HCT116 (cell line): Measurements from ENCODE around the gene PNPLA8. TPM values are rescaled to one million over a fixed set of nuclear protein-coding genes. Genes with fewer than 3 reads are reported as not detected.

ENCODE experiments used
- ATAC-seq: fragments of 200-7000 bp; cut with Tn5 transposase; 2 replicates; pipeline ENCODE4 v1.9.1; 2020; ENCODE audit warnings: mild to moderate bottlenecking, moderate library complexity
- BruUV-seq: library from RNA; stranded (reverse); fragments of 400-500 nt; replicated peaks from 2 replicates; lab custom pipeline; 2021; lab: Mats Ljungman, UMichigan
- CTCF ChIA-PET: fragments of 300-600 bp; sonication (Branson Sonifier 250); formaldehyde crosslinking; loops from one replicate; lab custom pipeline; 2021; ENCODE audit warnings: antibody characterized with exemption; lab: Charles Lee
- POLR2A ChIA-PET: fragments of 300-600, 350-600 bp; sonication (Branson Sonifier 250); formaldehyde crosslinking; loops from one replicate; lab custom pipeline; 2021; ENCODE audit warnings: antibody characterized with exemption; lab: Charles Lee
- RAD21 ChIA-PET, 2 experiments: fragments of 300-600 bp; sonication (Branson Sonifier 250); formaldehyde crosslinking; loops; one replicate each; lab custom pipeline; 2023; ENCODE audit warnings: low total read pairs in 2 of 2; ENCODE audit not compliant: uncharacterized antibody in 2 of 2, unreplicated experiment in 2 of 2, low non-redundant PET in 1 of 2; lab: Charles Lee
- DNase-seq: peaks from one replicate; pipeline ENCODE4 v3.0.0-alpha.2; 2010; ENCODE audit warnings: low read depth, low spot score
- H2AFZ ChIP-seq: fragments of 200-600 bp; shearing (Covaris generic), sonication (generic); 2 replicates; pipeline ENCODE4 v1.6.1; 2017; ENCODE audit warnings: low read depth, mixed run types, mixed read lengths, antibody characterized with exemption, low read length; ENCODE audit not compliant: poor library complexity, severe bottlenecking
- H3K27ac ChIP-seq: 2 replicates; pipeline ENCODE4 v1.5.1; 2012; ENCODE audit warnings: low read depth, low read length
- H3K27me3 ChIP-seq: fragments of 200-600 bp; sonication (generic); 2 replicates; pipeline ENCODE4 v1.6.1; 2016; ENCODE audit warnings: mixed run types, low read length, mixed read lengths; ENCODE audit not compliant: insufficient read depth
- H3K36me3 ChIP-seq, 2 experiments: fragments of 200-500 bp in 1 of 2; fragments of 200-600 bp in 1 of 2; sonication (Bioruptor generic) in 1 of 2; sonication (generic) in 1 of 2; 2 replicates each; pipeline versions ENCODE4 v1.5.1 to v1.6.1; 2014 to 2016; ENCODE audit warnings: low read length in 2 of 2, inconsistent platforms in 1 of 2, mixed read lengths in 1 of 2, mixed run types in 1 of 2; ENCODE audit not compliant: insufficient read depth in 2 of 2, control insufficient read depth in 1 of 2
- H3K4me1 ChIP-seq, 2 experiments: fragments of 200-600 bp in 1 of 2; sonication (generic) in 1 of 2; 2 replicates each; pipeline versions ENCODE4 v1.5.1 to v1.6.1; 2012 to 2017; ENCODE audit warnings: low read length in 2 of 2, inconsistent platforms in 1 of 2, mild to moderate bottlenecking in 1 of 2, mixed read lengths in 1 of 2, mixed run types in 1 of 2, moderate library complexity in 1 of 2; ENCODE audit not compliant: insufficient read depth in 2 of 2, control insufficient read depth in 1 of 2
- H3K4me2 ChIP-seq: fragments of 200-600 bp; sonication (generic); 2 replicates; pipeline ENCODE4 v1.6.1; 2017; ENCODE audit warnings: mixed run types, low read length, mixed read lengths
- H3K4me3 ChIP-seq, 2 experiments: fragments of 200-600 bp in 1 of 2; sonication (generic) in 1 of 2; replicated peaks in 1 of 2; 2 replicates each; pipeline ENCODE4 v1.5.1; 2011 to 2016; ENCODE audit warnings: low read length in 2 of 2, control low read depth in 1 of 2, low read depth in 1 of 2, mild to moderate bottlenecking in 1 of 2, mixed read lengths in 1 of 2, mixed run types in 1 of 2
- H3K79me2 ChIP-seq: fragments of 200-600 bp; sonication (generic); 2 replicates; pipeline ENCODE4 v1.6.1; 2017; ENCODE audit warnings: mild to moderate bottlenecking, mixed run types, low read length, moderate library complexity, mixed read lengths; ENCODE audit not compliant: insufficient read depth
- H3K9ac ChIP-seq: fragments of 200-600 bp; sonication (generic); 2 replicates; pipeline ENCODE4 v1.6.1; 2016; ENCODE audit warnings: low read length, mixed read lengths
- H3K9me2 ChIP-seq: fragments of 200-600 bp; sonication (generic), shearing (Covaris generic); 2 replicates; pipeline ENCODE4 v1.6.1; 2017; ENCODE audit warnings: mixed run types, mild to moderate bottlenecking, moderate library complexity; ENCODE audit not compliant: insufficient read depth
- H3K9me3 ChIP-seq, 2 experiments: fragments of 200-500 bp in 1 of 2; fragments of 200-600 bp in 1 of 2; sonication (Bioruptor generic) in 1 of 2; sonication (generic) in 1 of 2; 2 replicates each; pipeline ENCODE4 v1.6.1; 2014 to 2017; ENCODE audit warnings: low read length in 2 of 2, mixed read lengths in 2 of 2, inconsistent platforms in 1 of 2, low read depth in 1 of 2, mild to moderate bottlenecking in 1 of 2, mixed run types in 1 of 2, moderate library complexity in 1 of 2; ENCODE audit not compliant: control insufficient read depth in 1 of 2, insufficient read depth in 1 of 2
- H4K20me1 ChIP-seq: fragments of 200-600 bp; sonication (generic), shearing (Covaris generic); 2 replicates; pipeline ENCODE4 v1.6.1; 2017; ENCODE audit warnings: mixed run types, mild to moderate bottlenecking, moderate library complexity; ENCODE audit not compliant: insufficient read depth
- ATF3 ChIP-seq: IDR thresholded peaks from 2 replicates; pipeline ENCODE4 v1.6.1; 2012
- CEBPB ChIP-seq: IDR thresholded peaks from 2 replicates; pipeline ENCODE4 v1.6.1; 2012; ENCODE audit warnings: low read depth
- EGR1 ChIP-seq: IDR thresholded peaks from 2 replicates; pipeline ENCODE4 v1.6.1; 2012; ENCODE audit warnings: low read depth
- REST ChIP-seq: IDR thresholded peaks from 2 replicates; pipeline ENCODE4 v1.6.1; 2012; ENCODE audit warnings: low read depth
- SP1 ChIP-seq: IDR thresholded peaks from 2 replicates; pipeline ENCODE4 v1.6.1; 2012; ENCODE audit warnings: low read depth
- YY1 ChIP-seq: IDR thresholded peaks from 2 replicates; pipeline ENCODE4 v1.6.1; 2011; ENCODE audit warnings: low read length, low read depth, moderate library complexity, mild to moderate bottlenecking; ENCODE audit not compliant: insufficient replicate concordance; ENCODE audit errors: extremely low read depth
- intact Hi-C: fragments of 100-400 bp; cut with micrococcal nuclease; formaldehyde crosslinking; loops from 2 replicates; pipeline ENCODE4 v1.10.0; 2022
- total RNA-seq: library from RNA; stranded (reverse); gene quantifications from one replicate; pipeline ENCODE4 v1.2.1, GENCODE V29; 2021; ENCODE audit not compliant: unreplicated experiment

Gene PNPLA8
- total RNA-seq, 1 experiment from 2014 or later: 12.9 TPM

- ATAC-seq (no peak), DNase-seq (no peak)
- Histone ChIP-seq H3K36me3 (no peaks in the 10 kb centered on the region), H3K9me3 (no peaks in the 10 kb centered on the region), H3K9me2 (no peaks in the 10 kb centered on the region), H4K20me1 (no peaks in the 10 kb centered on the region), H3K4me2 (no peak overlapping the region), H3K79me2 (no peaks in the 10 kb centered on the region), H3K9ac (no peak overlapping the region), H3K4me3 (no peak overlapping the region), H3K27me3 (0 out of 2 replicates have a peak, but pooled peaks cover 5% of the 10 kb centered on the region), H2AFZ (no peak overlapping the region), H3K4me1 (no peaks in the 10 kb centered on the region), H3K27ac (no peak overlapping the region)
- TF ChIP-seq CEBPB: no peak
- TF ChIP-seq REST: no peak
- TF ChIP-seq SP1: no peak
- no peak for TF ChIP-seq EGR1
- TF ChIP-seq YY1: no peak
- no peak for TF ChIP-seq ATF3
- CTCF ChIA-PET: no interaction called here
- RAD21 ChIA-PET: no interaction called here
- POLR2A ChIA-PET: no interaction called here
- BruUV-seq: no TSS peak
- intact Hi-C loops: loop anchor here (1.0 kb wide), 1 partner anchor 280 kb away; no protein-coding TSS in a partner anchor
Observed at GRCh38 chr7:108460964-108461363, 65.0 kb downstream of the PNPLA8 start.
